K562 (cell line): ENCODE data around the gene CLK4. TPM values are rescaled to one million over a fixed set of nuclear protein-coding genes. Genes with fewer than 3 reads are reported as not detected.

Experiments used
- C11orf30 ChIP-seq: fragments of 450-650 bp; IDR thresholded peaks from 2 replicates; pipeline ENCODE4 v1.6.1; 2016; ENCODE audit warnings: low read depth, mild to moderate bottlenecking
- CBX3 ChIP-seq, 2 experiments: IDR thresholded peaks; 1 replicate in 1 of 2; 2 replicates in 1 of 2; pipeline ENCODE4 v1.6.1; 2012; ENCODE audit warnings: inconsistent platforms in 2 of 2, low read length in 2 of 2, borderline replicate concordance in 1 of 2, control low read depth in 1 of 2
- CBX5 ChIP-seq: IDR thresholded peaks from 2 replicates; pipeline ENCODE4 v1.6.1; 2014; ENCODE audit warnings: low read depth, borderline replicate concordance
- DDX20 ChIP-seq: fragments of 450-650 bp; IDR thresholded peaks from 2 replicates; pipeline ENCODE4 v1.6.1; 2016; ENCODE audit warnings: missing genetic modification characterization, low read depth, mild to moderate bottlenecking, missing compliant biosample characterization, moderate library complexity
- EGR1 ChIP-seq: fragments of 450-650 bp; conservative IDR thresholded peaks from 2 replicates; pipeline ENCODE4 v1.6.1; 2017; ENCODE audit warnings: mild to moderate bottlenecking
- GATAD2A ChIP-seq: fragments of 450-650 bp; IDR thresholded peaks from 2 replicates; pipeline ENCODE4 v1.6.1; 2017
- GATAD2B ChIP-seq: fragments of 450-650 bp; IDR thresholded peaks from 2 replicates; pipeline ENCODE4 v1.6.1; 2017; ENCODE audit warnings: mild to moderate bottlenecking, borderline replicate concordance
- KLF6 ChIP-seq: fragments of 250-450 bp; sonication (Bioruptor Pico); IDR thresholded peaks from 2 replicates; pipeline ENCODE4 v1.4.0; 2020; ENCODE audit warnings: mild to moderate bottlenecking, moderate library complexity, borderline replicate concordance
- L3MBTL2 ChIP-seq: fragments of 450-650 bp; IDR thresholded peaks from 2 replicates; pipeline ENCODE4 v1.6.1; 2016; ENCODE audit warnings: mild to moderate bottlenecking, moderate library complexity
- MLX ChIP-seq, 2 experiments: fragments of 450-650 bp in 1 of 2; sonication (generic) in 1 of 2; formaldehyde crosslinking; conservative IDR thresholded peaks; 2 replicates each; pipeline versions ENCODE4 v1.4.0 to v1.8.1; 2020 to 2022; ENCODE audit warnings: mild to moderate bottlenecking in 1 of 2, missing genetic modification reagents in 1 of 2
- MTA3 ChIP-seq: fragments of 450-650 bp; formaldehyde crosslinking; IDR thresholded peaks from 2 replicates; pipeline ENCODE4 v1.6.1; 2017; ENCODE audit warnings: mild to moderate bottlenecking, borderline replicate concordance
- NCOA4 ChIP-seq: fragments of 450-650 bp; IDR thresholded peaks from 2 replicates; pipeline ENCODE4 v1.6.1; 2018; ENCODE audit warnings: mild to moderate bottlenecking; ENCODE audit not compliant: partially characterized antibody
- NCOR1 ChIP-seq: fragments of 450-650 bp; IDR thresholded peaks from 2 replicates; pipeline ENCODE4 v1.6.1; 2016; ENCODE audit warnings: mild to moderate bottlenecking, moderate library complexity
- NELFE ChIP-seq: IDR thresholded peaks from 2 replicates; pipeline ENCODE4 v1.6.1; 2011; ENCODE audit warnings: mild to moderate bottlenecking; ENCODE audit not compliant: insufficient read depth, insufficient read length
- NR1H2 ChIP-seq: sonication (generic); formaldehyde crosslinking; IDR thresholded peaks from 2 replicates; pipeline ENCODE4 v1.4.0; 2020; ENCODE audit warnings: mild to moderate bottlenecking, missing genetic modification reagents
- PRPF4 ChIP-seq: fragments of 200-400 bp; formaldehyde crosslinking; IDR thresholded peaks from one replicate; pipeline ENCODE4 v1.6.1; 2017; ENCODE audit warnings: low read length, low read depth, mild to moderate bottlenecking; ENCODE audit not compliant: insufficient read depth, poor library complexity, severe bottlenecking
- SPI1 ChIP-seq: IDR thresholded peaks from 2 replicates; pipeline ENCODE4 v1.6.1; 2011; ENCODE audit warnings: low read depth, low read length, control low read depth, borderline replicate concordance
- TBP ChIP-seq: optimal IDR thresholded peaks from 2 replicates; pipeline ENCODE3; 2011; ENCODE audit warnings: low read depth, low read length, improper control_type of control experiment
- ZC3H4 ChIP-seq: sonication (generic); formaldehyde crosslinking; IDR thresholded peaks from 2 replicates; pipeline ENCODE4 v1.9.0; 2021; ENCODE audit warnings: missing genetic modification reagents, borderline replicate concordance
- ZNF124 ChIP-seq: sonication (generic); formaldehyde crosslinking; IDR thresholded peaks from 2 replicates; pipeline ENCODE4 v1.8.1; 2022; ENCODE audit warnings: missing genetic modification reagents
- ZNF197 ChIP-seq: fragments of 200-800 bp; sonication (Bioruptor generic); IDR thresholded peaks from 2 replicates; pipeline ENCODE4 v1.6.1; 2016; ENCODE audit warnings: low read depth, missing genetic modification characterization, missing compliant biosample characterization
- ZNF282 ChIP-seq: sonication (generic); formaldehyde crosslinking; IDR thresholded peaks from 2 replicates; pipeline ENCODE4 v1.8.1; 2023; ENCODE audit warnings: missing genetic modification reagents
- polyA plus RNA-seq, 8 experiments: library from polyadenylated mRNA; depleted of rRNA in 4 of 8; stranded (reverse) in 5 of 8; unstranded in 3 of 8; fragments of >200 nt; fragmentation: Nextera tagmentation in 2 of 8; fragmentation: Illumina TruSeq in 1 of 8; extraction: Ambion mirVana in 2 of 8; extraction: Trizol in 1 of 8; gene quantifications; 2 replicates each; pipeline versions ENCODE4 v1.2.1 to v1.2.3, GENCODE V29; 2011 to 2014; ENCODE audit warnings: inconsistent platforms in 1 of 8, missing spikeins in 1 of 8
- total RNA-seq, 7 experiments: library from RNA; depleted of rRNA in 6 of 7; stranded (reverse); fragments of >200 nt in 6 of 7; fragmentation: Illumina TruSeq in 2 of 7; extraction: Trizol in 2 of 7; gene quantifications; 2 replicates each; pipeline versions ENCODE4 v1.2.1 to v1.2.3, GENCODE V29; 2011 to 2021; ENCODE audit warnings: low replicate concordance in 1 of 7
- TF ChIP-seq, protein P1 (sequence below), 2 experiments: IDR thresholded peaks; 2 replicates each; pipeline ENCODE4 v1.6.1; 2011; ENCODE audit warnings: borderline replicate concordance in 1 of 2, control low read depth in 1 of 2, low read depth in 1 of 2, low read length in 1 of 2, mild to moderate bottlenecking in 1 of 2, mixed read lengths in 1 of 2, moderate library complexity in 1 of 2; ENCODE audit not compliant: insufficient read depth in 1 of 2, insufficient read length in 1 of 2, poor library complexity in 1 of 2, severe bottlenecking in 1 of 2; ENCODE audit errors: extremely low read depth in 1 of 2
- TF ChIP-seq, protein P2 (sequence below): IDR thresholded peaks from 2 replicates; pipeline ENCODE4 v1.6.1; 2014; ENCODE audit warnings: antibody characterized with exemption
- TF ChIP-seq, protein P3 (sequence below): sonication (generic); formaldehyde crosslinking; IDR thresholded peaks from 2 replicates; pipeline ENCODE4 v1.8.1; 2023; ENCODE audit warnings: mild to moderate bottlenecking, missing genetic modification reagents

The CLK4 gene
- total and polyA plus RNA-seq, 9 of the 15 experiments (the other 6 are each of a cell fraction or from before 2014, with no cell fraction given) = 10.5 to 23.1 (median 13.9) TPM

DNA sequence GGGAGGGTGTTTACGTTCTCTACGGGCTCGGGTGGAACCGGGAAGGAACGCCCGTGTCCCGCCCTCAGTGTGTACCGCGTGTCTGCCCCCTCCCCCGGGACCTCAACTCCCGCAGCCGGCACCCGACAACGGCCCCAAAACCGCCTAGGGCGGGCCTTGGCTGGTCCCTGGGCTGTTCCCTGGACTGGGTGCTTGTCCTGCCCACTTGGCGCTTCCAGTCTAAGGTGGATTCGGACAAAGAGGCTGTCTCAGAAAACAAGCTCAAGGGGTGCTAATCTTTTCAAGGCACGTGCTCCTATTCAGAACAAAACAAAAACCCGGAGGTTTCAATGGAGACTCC is 379 bp upstream of the CLK4 start (continued):
- TF ChIP-seq, protein P1, sequence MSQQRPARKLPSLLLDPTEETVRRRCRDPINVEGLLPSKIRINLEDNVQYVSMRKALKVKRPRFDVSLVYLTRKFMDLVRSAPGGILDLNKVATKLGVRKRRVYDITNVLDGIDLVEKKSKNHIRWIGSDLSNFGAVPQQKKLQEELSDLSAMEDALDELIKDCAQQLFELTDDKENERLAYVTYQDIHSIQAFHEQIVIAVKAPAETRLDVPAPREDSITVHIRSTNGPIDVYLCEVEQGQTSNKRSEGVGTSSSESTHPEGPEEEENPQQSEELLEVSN (IDR thresholded peaks at IDR 0.05; ENCODE audit: borderline replicate concordance in 1 of 2, extremely low read depth in 1 of 2, insufficient read depth in 1 of 2, insufficient read length in 1 of 2, low read depth in 1 of 2, low read length in 1 of 2, poor library complexity in 1 of 2, severe bottlenecking in 1 of 2) = peak in 1 of 2 experiments; percentile 63
- TF ChIP-seq EGR1 = no peak
- TF ChIP-seq ZNF124 (CRISPR knock-in tag) = no peak
- no peak; the same call in 1 of the 2 replicates for TF ChIP-seq CBX5
- TF ChIP-seq CBX3 (IDR thresholded peaks at IDR 0.05; ENCODE audit: borderline replicate concordance in 1 of 2, low read length in 2 of 2) = peak in 1 of 2 experiments; percentile 92; a peak in 2 of 3 replicates
- TF ChIP-seq PRPF4 = no peak
- 0 out of 2 replicates have a peak, but pooled peaks have one; percentile 8 for TF ChIP-seq NCOR1
- TF ChIP-seq GATAD2B = no peak
- no peak for TF ChIP-seq NR1H2 (CRISPR knock-in tag)
- TF ChIP-seq, protein P2, sequence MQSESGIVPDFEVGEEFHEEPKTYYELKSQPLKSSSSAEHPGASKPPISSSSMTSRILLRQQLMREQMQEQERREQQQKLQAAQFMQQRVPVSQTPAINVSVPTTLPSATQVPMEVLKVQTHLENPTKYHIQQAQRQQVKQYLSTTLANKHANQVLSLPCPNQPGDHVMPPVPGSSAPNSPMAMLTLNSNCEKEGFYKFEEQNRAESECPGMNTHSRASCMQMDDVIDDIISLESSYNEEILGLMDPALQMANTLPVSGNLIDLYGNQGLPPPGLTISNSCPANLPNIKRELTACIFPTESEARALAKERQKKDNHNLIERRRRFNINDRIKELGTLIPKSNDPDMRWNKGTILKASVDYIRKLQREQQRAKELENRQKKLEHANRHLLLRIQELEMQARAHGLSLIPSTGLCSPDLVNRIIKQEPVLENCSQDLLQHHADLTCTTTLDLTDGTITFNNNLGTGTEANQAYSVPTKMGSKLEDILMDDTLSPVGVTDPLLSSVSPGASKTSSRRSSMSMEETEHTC = no peak
- no peak for TF ChIP-seq C11orf30
- no peak for TF ChIP-seq ZC3H4
- 0 out of 2 replicates have a peak, but pooled peaks have one; percentile 10 for TF ChIP-seq MTA3
- TF ChIP-seq, protein P3, sequence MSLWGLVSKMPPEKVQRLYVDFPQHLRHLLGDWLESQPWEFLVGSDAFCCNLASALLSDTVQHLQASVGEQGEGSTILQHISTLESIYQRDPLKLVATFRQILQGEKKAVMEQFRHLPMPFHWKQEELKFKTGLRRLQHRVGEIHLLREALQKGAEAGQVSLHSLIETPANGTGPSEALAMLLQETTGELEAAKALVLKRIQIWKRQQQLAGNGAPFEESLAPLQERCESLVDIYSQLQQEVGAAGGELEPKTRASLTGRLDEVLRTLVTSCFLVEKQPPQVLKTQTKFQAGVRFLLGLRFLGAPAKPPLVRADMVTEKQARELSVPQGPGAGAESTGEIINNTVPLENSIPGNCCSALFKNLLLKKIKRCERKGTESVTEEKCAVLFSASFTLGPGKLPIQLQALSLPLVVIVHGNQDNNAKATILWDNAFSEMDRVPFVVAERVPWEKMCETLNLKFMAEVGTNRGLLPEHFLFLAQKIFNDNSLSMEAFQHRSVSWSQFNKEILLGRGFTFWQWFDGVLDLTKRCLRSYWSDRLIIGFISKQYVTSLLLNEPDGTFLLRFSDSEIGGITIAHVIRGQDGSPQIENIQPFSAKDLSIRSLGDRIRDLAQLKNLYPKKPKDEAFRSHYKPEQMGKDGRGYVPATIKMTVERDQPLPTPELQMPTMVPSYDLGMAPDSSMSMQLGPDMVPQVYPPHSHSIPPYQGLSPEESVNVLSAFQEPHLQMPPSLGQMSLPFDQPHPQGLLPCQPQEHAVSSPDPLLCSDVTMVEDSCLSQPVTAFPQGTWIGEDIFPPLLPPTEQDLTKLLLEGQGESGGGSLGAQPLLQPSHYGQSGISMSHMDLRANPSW (CRISPR knock-in tag) = no peak
- TF ChIP-seq L3MBTL2 = peak; percentile 28; the same call in 1 of the 2 replicates
- no peak for TF ChIP-seq MLX (CRISPR knock-in tag; conservative IDR thresholded peaks at IDR 0.05)
- no peak for TF ChIP-seq ZNF282 (CRISPR knock-in tag)
- TF ChIP-seq DDX20 (tag) = no peak
- TF ChIP-seq ZNF197 (CRISPR knock-in tag) = 0 out of 2 replicates have a peak, but pooled peaks have one; percentile 9
- no peak for TF ChIP-seq NELFE
- TF ChIP-seq TBP = no peak
- no peak for TF ChIP-seq KLF6 (CRISPR knock-in tag)
- TF ChIP-seq SPI1 = no peak
- no peak for TF ChIP-seq NCOA4
- TF ChIP-seq GATAD2A = no peak
